A673 (cell line): ENCODE results near the gene HAAO. TPM values are rescaled to one million over a fixed set of nuclear protein-coding genes. Genes with fewer than 3 reads are reported as not detected.
A peak's percentile ranks its signal among the peaks of the same experiment; 100 is the strongest.

Experiments
- Bru-seq: library from RNA; stranded (reverse); fragments of 400-500 nt; gene quantifications from one replicate; lab custom pipeline; 2021; lab: Mats Ljungman, UMichigan
- BruChase-seq, 2 experiments: library from RNA; stranded (reverse); fragments of 400-500 nt; gene quantifications; one replicate each; lab custom pipeline; 2021; lab: Mats Ljungman, UMichigan
- BruUV-seq: library from RNA; stranded (reverse); fragments of 400-500 nt; replicated peaks from 2 replicates; lab custom pipeline; 2021; lab: Mats Ljungman, UMichigan
- CTCF ChIA-PET: fragments of 300-600 bp; sonication (Branson Sonifier 250); formaldehyde crosslinking; loops from one replicate; lab custom pipeline; 2022; ENCODE audit warnings: antibody characterized with exemption; lab: Charles Lee
- POLR2A ChIA-PET: fragments of 300-600 bp; sonication (Branson Sonifier 250); formaldehyde crosslinking; loops from one replicate; lab custom pipeline; 2022; ENCODE audit warnings: antibody characterized with exemption; ENCODE audit not compliant: low non-redundant PET; lab: Charles Lee
- DNase-seq: peaks from one replicate; pipeline ENCODE4 v3.0.0-alpha.2; 2015; ENCODE audit warnings: low spot score
- H3K27ac ChIP-seq: fragments of 200-600 bp; sonication (generic); 2 replicates; pipeline ENCODE4 v1.5.1; 2016; ENCODE audit warnings: mixed run types, low read depth, mild to moderate bottlenecking, mixed read lengths, antibody characterized with exemption, low read length; ENCODE audit not compliant: poor library complexity, severe bottlenecking
- H3K27me3 ChIP-seq: fragments of 200-600 bp; sonication (generic); replicated peaks from 2 replicates; pipeline ENCODE4 v1.6.1; 2017; ENCODE audit warnings: mixed run types, low read depth, mild to moderate bottlenecking, mixed read lengths, antibody characterized with exemption, low read length; ENCODE audit not compliant: insufficient read depth, poor library complexity
- H3K36me3 ChIP-seq: fragments of 200-600 bp; sonication (generic); 2 replicates; pipeline ENCODE4 v1.6.1; 2016; ENCODE audit warnings: mixed run types, mild to moderate bottlenecking, mixed read lengths, antibody characterized with exemption, low read length; ENCODE audit not compliant: insufficient read depth, poor library complexity, severe bottlenecking
- H3K4me1 ChIP-seq: fragments of 200-600 bp; sonication (generic); 2 replicates; pipeline ENCODE4 v1.6.1; 2017; ENCODE audit warnings: mixed run types, mild to moderate bottlenecking, mixed read lengths, antibody characterized with exemption, low read length; ENCODE audit not compliant: insufficient read depth, poor library complexity, severe bottlenecking
- H3K4me3 ChIP-seq: fragments of 200-600 bp; sonication (generic); 2 replicates; pipeline ENCODE4 v1.5.1; 2016; ENCODE audit warnings: low read depth, mixed run types, mild to moderate bottlenecking, mixed read lengths, low read length; ENCODE audit not compliant: poor library complexity, severe bottlenecking
- H3K9me3 ChIP-seq: fragments of 200-600 bp; sonication (generic); 2 replicates; pipeline ENCODE4 v1.6.1; 2016; ENCODE audit warnings: mixed run types, low read depth, mild to moderate bottlenecking, mixed read lengths, antibody characterized with exemption, low read length; ENCODE audit not compliant: poor library complexity, severe bottlenecking
- CTCF ChIP-seq: fragments of 300-800, 200-600 bp; sonication (generic); conservative IDR thresholded peaks from 2 replicates; pipeline ENCODE4 v1.5.1; 2017; ENCODE audit warnings: low read depth, mild to moderate bottlenecking, antibody characterized with exemption, low read length, moderate library complexity, mixed read lengths
- EZH2 ChIP-seq: fragments of 200-600 bp; sonication (generic); IDR thresholded peaks from 2 replicates; pipeline ENCODE4 v1.6.1; 2017; ENCODE audit warnings: borderline replicate concordance, low read depth, mild to moderate bottlenecking, mixed read lengths, antibody characterized with exemption, low read length; ENCODE audit not compliant: poor library complexity, severe bottlenecking
- intact Hi-C: fragments of 100-400 bp; cut with micrococcal nuclease; formaldehyde crosslinking; loops from one replicate; pipeline ENCODE4 v1.10.0; 2022; ENCODE audit not compliant: unreplicated experiment
- long read RNA-seq: library from polyadenylated mRNA; stranded (forward); transcript quantifications from one replicate; pipeline ENCODE4 v2.0.0, GENCODE V29; 2022
- total RNA-seq: library from RNA; stranded (reverse); gene quantifications from 2 replicates; pipeline ENCODE4 v1.2.3, GENCODE V29; 2021

The HAAO gene
- total RNA-seq = 2.4 and 3.6 TPM in 2 replicates
- percentile 30 among the genes with signal in this experiment for Bru-seq, nascent RNA
- BruChase-seq, experiment 1, labeled RNA remaining after a 2-hour chase = percentile 32 among the genes with signal in this experiment
- percentile 30 among the genes with signal in this experiment for BruChase-seq, experiment 2, labeled RNA remaining after a 6-hour chase
- long read RNA-seq, partial matches to known transcripts = 0 of 4 reads
- long read RNA-seq, other reads (novel, unspliced or antisense) = 1 of 4 reads

GRCh38 chr2:42792583-42793333 lies at the start of gene HAAO:
Gene HAAO, minus strand, starts transcription at chr2:42792583. Its CDS starts 47 bp downstream, at chr2:42792536.
- ChIA-PET POLR2A (no interaction called here), CTCF (no interaction called here)
- DNase-seq = peak; percentile 14
- peak within 1 kb of the TSS; percentile 68 for H3K27ac ChIP-seq
- no peaks in the 10 kb centered on the region for H3K36me3 ChIP-seq
- H3K27me3 ChIP-seq = no peaks in the 10 kb centered on the region
- H3K4me3 ChIP-seq = peak within 1 kb of the TSS; percentile 52
- no peaks in the 10 kb centered on the region for H3K9me3 ChIP-seq
- peaks cover 22% of the 10 kb centered on the region for H3K4me1 ChIP-seq
- intact Hi-C loops = loop anchor here (10.0 kb wide), 1 partner anchor 298 kb away; the partner anchor contains the start of gene KCNG3
- TF ChIP-seq EZH2 (no peak), CTCF (no peak)
- no TSS peak for BruUV-seq

DNA sequence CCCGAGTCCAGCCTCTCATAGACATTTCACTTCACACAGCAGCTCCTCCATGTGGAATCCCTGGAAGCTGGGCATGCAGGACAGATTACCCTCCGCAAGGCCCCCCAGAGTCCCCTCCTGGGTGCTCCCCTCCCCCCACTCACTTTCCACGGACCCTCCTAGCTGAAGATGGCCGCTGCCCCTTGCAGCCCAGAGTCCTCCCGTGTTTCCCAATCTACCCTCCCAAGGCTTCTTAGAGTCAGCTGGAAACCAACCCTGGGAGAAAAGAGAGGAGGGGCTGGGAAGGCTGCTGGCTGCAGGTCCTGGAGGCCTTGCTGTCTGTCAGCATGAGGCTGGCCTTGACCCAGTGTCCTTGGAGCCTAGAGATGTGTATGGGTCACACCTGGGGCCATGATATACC lies 49.0 kb upstream of the HAAO start:
- no peak overlapping the region for H3K4me3 ChIP-seq
- H3K27me3 ChIP-seq = no peaks in the 10 kb centered on the region
- H3K27ac ChIP-seq = no peak overlapping the region
- no peaks in the 10 kb centered on the region for H3K4me1 ChIP-seq
- POLR2A ChIA-PET = no interaction called here
- H3K9me3 ChIP-seq = no peaks in the 10 kb centered on the region
- no peak for DNase-seq
- BruUV-seq = no TSS peak
- TF ChIP-seq EZH2 (no peak), CTCF (no peak)
- CTCF ChIA-PET = no interaction called here
- no peaks in the 10 kb centered on the region for H3K36me3 ChIP-seq
- intact Hi-C loops = no loop called here

DNA sequence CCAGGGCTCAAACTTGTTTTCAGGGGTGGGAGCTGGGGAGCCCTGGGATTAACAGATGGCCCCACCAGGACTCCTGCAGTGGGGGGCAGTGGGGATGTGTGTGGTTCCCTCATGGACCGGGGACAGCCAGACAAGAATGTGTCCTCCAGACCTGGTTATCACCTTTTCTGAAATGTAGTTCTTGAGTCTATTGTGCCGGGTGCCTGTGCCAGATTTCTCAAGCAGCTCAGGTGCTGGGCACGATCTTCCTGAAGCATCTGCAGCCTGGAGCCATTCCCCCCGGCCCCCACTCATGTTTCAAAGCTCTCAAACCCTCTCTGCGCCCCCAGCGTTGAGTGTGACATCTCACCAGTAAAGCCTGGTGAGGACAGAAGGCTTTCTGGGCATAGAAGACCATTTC lies 48.4 kb upstream of the HAAO start:
- H3K27me3 ChIP-seq = no peaks in the 10 kb centered on the region
- no peak overlapping the region for H3K27ac ChIP-seq
- BruUV-seq = no TSS peak
- intact Hi-C loops = no loop called here
- no peak overlapping the region for H3K4me3 ChIP-seq
- DNase-seq = no peak
- no peaks in the 10 kb centered on the region for H3K4me1 ChIP-seq
- CTCF ChIA-PET = no interaction called here
- POLR2A ChIA-PET = no interaction called here
- H3K36me3 ChIP-seq = no peaks in the 10 kb centered on the region
- H3K9me3 ChIP-seq = no peaks in the 10 kb centered on the region
- TF ChIP-seq CTCF (no peak), EZH2 (no peak)
